Lower lobe of right lung (tissue), 2 donors: ENCODE data around the gene VARS2. TPM values are rescaled to one million over a fixed set of nuclear protein-coding genes. Genes with fewer than 3 reads are reported as not detected.

Experiments
- ATAC-seq, 2 donors: fragments of 200-7000 bp; cut with Tn5 transposase; one replicate each; pipeline ENCODE4 v1.9.1; 2020 to 2022; ENCODE audit warnings: mild to moderate bottlenecking in 2 of 2, moderate library complexity in 2 of 2
- DNase-seq: peaks from one replicate; pipeline ENCODE4 v3.0.0-alpha.2; 2020
- H3K27ac ChIP-seq: fragments of 200-600 bp; one replicate; pipeline ENCODE4 v1.8.0; 2022
- H3K27me3 ChIP-seq: fragments of 200-600 bp; one replicate; pipeline ENCODE4 v1.8.0; 2022; ENCODE audit warnings: low read depth
- H3K36me3 ChIP-seq: fragments of 200-600 bp; one replicate; pipeline ENCODE4 v1.8.0; 2022; ENCODE audit warnings: mild to moderate bottlenecking
- H3K4me1 ChIP-seq: fragments of 200-600 bp; one replicate; pipeline ENCODE4 v1.8.0; 2022
- H3K4me3 ChIP-seq: fragments of 200-600 bp; one replicate; pipeline ENCODE4 v1.8.0; 2022; ENCODE audit warnings: mild to moderate bottlenecking
- H3K9me3 ChIP-seq: fragments of 200-600 bp; one replicate; pipeline ENCODE4 v1.8.0; 2022
- intact Hi-C: fragments of 100-400 bp; cut with DNase I; formaldehyde crosslinking; loops from one replicate; pipeline ENCODE4 v1.11.0; 2022
- total RNA-seq: library from RNA; stranded (reverse); fragmentation: NEBNext Ultra II Directional; extraction: Animal tissue kit (Norgen Biotek cat#: 25700); gene quantifications from one replicate; pipeline ENCODE4 v1.2.1, GENCODE V29; 2021
- TF ChIP-seq, protein P1 (sequence below): fragments of 200-600 bp; IDR thresholded peaks from one replicate; pipeline ENCODE4 v1.8.0; 2022; ENCODE audit warnings: antibody characterized with exemption, mild to moderate bottlenecking
- donor health status: DM: no; HTN: yes; CAD: no; lungs with severe emphysema.

Gene VARS2
- total RNA-seq, 1 donor from 2014 or later: 33.0 TPM

DNA sequence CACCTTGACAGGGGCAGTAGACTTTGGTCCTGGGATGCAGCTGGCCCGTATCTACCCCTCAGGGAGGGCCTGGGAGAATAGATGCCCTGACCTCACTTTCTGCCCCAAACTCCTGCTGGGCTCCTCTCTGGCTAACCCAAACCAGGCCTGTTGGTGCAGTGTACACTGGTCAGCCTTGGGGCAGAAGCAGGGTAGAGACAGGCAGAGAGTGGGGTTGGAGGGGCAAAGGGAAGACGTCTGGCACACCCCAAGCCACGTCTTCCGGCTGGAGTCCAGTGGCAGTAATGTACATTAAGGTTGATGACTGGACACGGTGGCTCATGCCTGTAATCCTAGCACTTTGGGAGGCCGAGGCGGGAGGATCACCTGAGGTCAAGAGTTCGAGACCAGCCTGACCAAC is 20.4 kb upstream of the VARS2 start:
- Histone ChIP-seq H3K36me3 (peaks cover 80% of the 10 kb centered on the region), H3K9me3 (no peaks in the 10 kb centered on the region), H3K27ac (no peak overlapping the region), H3K4me3 (no peak overlapping the region), H3K4me1 (no peaks in the 10 kb centered on the region), H3K27me3 (no peaks in the 10 kb centered on the region)
- intact Hi-C loops: no loop called here
- DNase-seq (no peak), ATAC-seq (no peak)
- TF ChIP-seq, protein P1, sequence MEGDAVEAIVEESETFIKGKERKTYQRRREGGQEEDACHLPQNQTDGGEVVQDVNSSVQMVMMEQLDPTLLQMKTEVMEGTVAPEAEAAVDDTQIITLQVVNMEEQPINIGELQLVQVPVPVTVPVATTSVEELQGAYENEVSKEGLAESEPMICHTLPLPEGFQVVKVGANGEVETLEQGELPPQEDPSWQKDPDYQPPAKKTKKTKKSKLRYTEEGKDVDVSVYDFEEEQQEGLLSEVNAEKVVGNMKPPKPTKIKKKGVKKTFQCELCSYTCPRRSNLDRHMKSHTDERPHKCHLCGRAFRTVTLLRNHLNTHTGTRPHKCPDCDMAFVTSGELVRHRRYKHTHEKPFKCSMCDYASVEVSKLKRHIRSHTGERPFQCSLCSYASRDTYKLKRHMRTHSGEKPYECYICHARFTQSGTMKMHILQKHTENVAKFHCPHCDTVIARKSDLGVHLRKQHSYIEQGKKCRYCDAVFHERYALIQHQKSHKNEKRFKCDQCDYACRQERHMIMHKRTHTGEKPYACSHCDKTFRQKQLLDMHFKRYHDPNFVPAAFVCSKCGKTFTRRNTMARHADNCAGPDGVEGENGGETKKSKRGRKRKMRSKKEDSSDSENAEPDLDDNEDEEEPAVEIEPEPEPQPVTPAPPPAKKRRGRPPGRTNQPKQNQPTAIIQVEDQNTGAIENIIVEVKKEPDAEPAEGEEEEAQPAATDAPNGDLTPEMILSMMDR: no peak

DNA sequence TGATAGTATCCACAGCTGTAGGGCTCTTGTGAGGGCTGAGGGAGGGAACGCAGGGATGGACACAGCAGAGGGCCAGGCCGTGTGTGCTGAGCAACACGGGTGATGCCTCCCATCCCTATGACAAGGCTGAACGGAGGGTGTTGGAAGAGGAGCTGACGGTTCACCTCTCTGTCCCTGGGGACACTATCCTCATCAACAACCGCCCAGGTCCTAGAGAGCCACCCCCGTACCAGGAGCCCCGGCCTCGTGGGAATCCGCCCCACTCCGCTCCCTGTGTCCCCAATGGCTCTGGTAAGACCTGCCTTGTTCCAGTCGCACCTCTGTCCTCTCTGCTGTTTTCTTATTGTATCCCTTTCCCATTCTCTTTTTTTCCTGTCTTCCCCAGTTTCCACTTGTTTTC is 19.7 kb upstream of the VARS2 start:
- H3K27me3 ChIP-seq: no peaks in the 10 kb centered on the region
- intact Hi-C loops: no loop called here
- no peak overlapping the region for H3K27ac ChIP-seq
- ATAC-seq (no peak), DNase-seq (peak; percentile 30)
- TF ChIP-seq, protein P1: no peak
- peaks cover 82% of the 10 kb centered on the region for H3K36me3 ChIP-seq
- H3K4me3 ChIP-seq: no peak overlapping the region
- H3K9me3 ChIP-seq: no peaks in the 10 kb centered on the region
- H3K4me1 ChIP-seq: no peaks in the 10 kb centered on the region

DNA sequence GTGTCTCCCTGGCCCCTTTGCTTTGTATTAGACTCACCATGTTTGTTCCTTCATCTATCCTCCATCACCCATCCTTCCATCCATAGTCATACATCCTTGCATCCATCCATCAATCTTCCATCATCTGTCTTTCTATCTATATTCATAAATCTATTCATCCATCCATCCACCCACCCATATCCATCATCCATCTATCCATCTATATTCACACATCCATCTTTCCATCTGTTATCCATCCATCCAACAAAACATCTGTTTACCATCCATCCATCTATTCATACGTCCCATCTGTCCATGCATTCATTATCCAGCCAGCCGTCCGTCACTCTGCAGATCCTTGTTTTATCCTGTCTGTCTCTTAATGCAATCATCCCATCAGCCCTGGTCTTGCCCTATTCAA is 19.1 kb upstream of the VARS2 start:
- no peak for DNase-seq
- no peak for ATAC-seq
- TF ChIP-seq, protein P1: no peak
- H3K36me3 ChIP-seq: peaks cover 78% of the 10 kb centered on the region
- H3K27ac ChIP-seq: no peak overlapping the region
- no peaks in the 10 kb centered on the region for H3K9me3 ChIP-seq
- no peak overlapping the region for H3K4me3 ChIP-seq
- intact Hi-C loops: no loop called here
- H3K4me1 ChIP-seq: no peaks in the 10 kb centered on the region
- no peaks in the 10 kb centered on the region for H3K27me3 ChIP-seq

DNA sequence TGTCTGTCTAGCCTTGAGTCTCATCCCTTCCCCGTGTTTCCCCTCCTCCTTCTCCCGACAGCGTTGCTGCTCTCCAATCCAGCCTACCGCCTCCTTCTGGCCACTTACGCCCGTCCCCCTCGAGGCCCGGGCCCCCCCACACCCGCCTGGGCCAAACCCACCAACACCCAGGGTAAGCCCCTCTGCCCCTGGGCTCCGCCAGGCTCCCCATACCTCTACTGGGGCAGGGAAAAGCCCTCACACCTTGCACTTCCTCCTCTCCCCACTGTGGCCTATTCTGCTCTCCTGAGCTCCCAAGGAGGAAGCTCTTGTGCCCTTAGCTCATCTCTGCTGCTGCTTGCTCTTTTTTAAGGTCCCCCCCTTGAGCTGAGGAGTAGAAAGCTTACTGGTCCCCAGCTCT is 18.7 kb upstream of the VARS2 start:
- peaks cover 74% of the 10 kb centered on the region for H3K36me3 ChIP-seq

DNA sequence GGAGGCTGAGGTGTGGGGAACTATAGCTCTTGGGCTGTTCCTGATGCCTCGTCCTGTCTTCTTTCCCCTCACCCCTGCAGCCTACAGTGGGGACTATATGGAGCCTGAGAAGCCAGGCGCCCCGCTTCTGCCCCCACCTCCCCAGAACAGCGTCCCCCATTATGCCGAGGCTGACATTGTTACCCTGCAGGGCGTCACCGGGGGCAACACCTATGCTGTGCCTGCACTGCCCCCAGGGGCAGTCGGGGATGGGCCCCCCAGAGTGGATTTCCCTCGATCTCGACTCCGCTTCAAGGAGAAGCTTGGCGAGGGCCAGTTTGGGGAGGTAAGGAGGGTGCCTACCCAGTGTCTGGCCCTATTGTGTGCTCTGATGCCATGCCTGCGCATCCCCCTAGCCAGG is 17.5 kb upstream of the VARS2 start:
- TF ChIP-seq, protein P1: no peak
- peaks cover 67% of the 10 kb centered on the region for H3K36me3 ChIP-seq
- H3K4me1 ChIP-seq: no peaks in the 10 kb centered on the region
- intact Hi-C loops: no loop called here
- DNase-seq (peak; percentile 28), ATAC-seq (no peak)
- no peak overlapping the region for H3K4me3 ChIP-seq
- no peaks in the 10 kb centered on the region for H3K9me3 ChIP-seq
- no peak overlapping the region for H3K27ac ChIP-seq
- no peaks in the 10 kb centered on the region for H3K27me3 ChIP-seq

More for the DNA sequence above, 18.7 kb upstream of the VARS2 start:
- Histone ChIP-seq H3K27ac (no peak overlapping the region), H3K9me3 (no peaks in the 10 kb centered on the region), H3K4me1 (no peaks in the 10 kb centered on the region), H3K27me3 (no peaks in the 10 kb centered on the region), H3K4me3 (no peak overlapping the region)
- ATAC-seq (no peak), DNase-seq (no peak)
- intact Hi-C loops: no loop called here
- TF ChIP-seq, protein P1: no peak

DNA sequence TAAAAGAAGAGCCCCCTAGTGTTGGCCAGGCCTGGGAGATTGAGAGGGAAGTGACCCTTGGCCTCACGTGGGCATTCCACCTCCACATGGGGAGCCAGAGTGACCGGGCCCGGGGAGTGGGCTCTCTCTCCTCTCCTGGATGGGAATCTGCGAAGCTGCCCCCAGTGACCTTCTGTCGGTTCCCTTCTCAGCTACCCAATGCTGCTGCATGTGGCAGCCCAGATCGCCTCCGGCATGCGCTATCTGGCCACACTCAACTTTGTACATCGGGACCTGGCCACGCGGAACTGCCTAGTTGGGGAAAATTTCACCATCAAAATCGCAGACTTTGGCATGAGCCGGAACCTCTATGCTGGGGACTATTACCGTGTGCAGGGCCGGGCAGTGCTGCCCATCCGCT is 16.2 kb upstream of the VARS2 start:
- H3K27me3 ChIP-seq: no peaks in the 10 kb centered on the region
- ATAC-seq (no peak), DNase-seq (peak; percentile 34)
- no peak overlapping the region for H3K27ac ChIP-seq
- intact Hi-C loops: no loop called here
- no peaks in the 10 kb centered on the region for H3K4me1 ChIP-seq
- H3K4me3 ChIP-seq: no peak overlapping the region
- H3K36me3 ChIP-seq: peaks cover 57% of the 10 kb centered on the region
- no peaks in the 10 kb centered on the region for H3K9me3 ChIP-seq
- TF ChIP-seq, protein P1: no peak
